GM12878 (cell line): ENCODE measurements around the gene GMIP. TPM values are rescaled to one million over a fixed set of nuclear protein-coding genes. Genes with fewer than 3 reads are reported as not detected.

Experiments
- CBFB ChIP-seq: IDR thresholded peaks from 2 replicates; pipeline ENCODE4 v1.6.1; 2016; ENCODE audit warnings: antibody characterized with exemption, low read depth
- CEBPZ ChIP-seq: fragments of 150-350 bp; IDR thresholded peaks from 2 replicates; pipeline ENCODE4 v1.6.1; 2016; ENCODE audit warnings: low read depth, low read length
- CHD2 ChIP-seq: IDR thresholded peaks from 2 replicates; pipeline ENCODE4 v1.6.1; 2011; ENCODE audit warnings: low read depth, low read length, improper control_type of control experiment, borderline replicate concordance
- EP300 ChIP-seq, 2 experiments: fragments of 150-350 bp in 1 of 2; IDR thresholded peaks; 2 replicates each; pipeline ENCODE4 v1.6.1; 2011 to 2012; ENCODE audit warnings: low read depth in 2 of 2, low read length in 2 of 2, borderline replicate concordance in 1 of 2, improper control_type of control experiment in 1 of 2, inconsistent platforms in 1 of 2; ENCODE audit not compliant: control insufficient read depth in 1 of 2
- FOXK2 ChIP-seq: fragments of 450-650 bp; IDR thresholded peaks from 2 replicates; pipeline ENCODE4 v1.6.1; 2017; ENCODE audit warnings: mild to moderate bottlenecking, moderate library complexity
- HCFC1 ChIP-seq: fragments of 150-350 bp; IDR thresholded peaks from 2 replicates; pipeline ENCODE4 v1.6.1; 2014; ENCODE audit warnings: low read length
- IKZF1 ChIP-seq: fragments of 450-650 bp; conservative IDR thresholded peaks from 2 replicates; pipeline ENCODE4 v1.6.1; 2017; ENCODE audit warnings: antibody characterized with exemption, mild to moderate bottlenecking
- IRF4 ChIP-seq: IDR thresholded peaks from 2 replicates; pipeline ENCODE4 v1.6.1; 2011; ENCODE audit warnings: low read depth, low read length
- JUNB ChIP-seq: IDR thresholded peaks from 2 replicates; pipeline ENCODE4 v1.6.1; 2016; ENCODE audit warnings: antibody characterized with exemption, mild to moderate bottlenecking
- MAX ChIP-seq: IDR thresholded peaks from 2 replicates; pipeline ENCODE4 v1.6.1; 2012; ENCODE audit warnings: low read depth, low read length, improper control_type of control experiment
- MTA3 ChIP-seq: IDR thresholded peaks from 2 replicates; pipeline ENCODE4 v1.6.1; 2012; ENCODE audit warnings: low read length, inconsistent platforms, borderline replicate concordance
- POLR2A ChIP-seq: IDR thresholded peaks from 2 replicates; pipeline ENCODE4 v1.6.1; 2011; ENCODE audit warnings: low read depth, mild to moderate bottlenecking, low read length
- RBBP5 ChIP-seq: fragments of 200-600 bp; sonication (generic); conservative IDR thresholded peaks from 2 replicates; pipeline ENCODE4 v1.6.1; 2016
- RELA ChIP-seq: fragments of 450-650 bp; IDR thresholded peaks from 2 replicates; pipeline ENCODE4 v1.8.0; 2014; ENCODE audit warnings: borderline replicate concordance; ENCODE audit not compliant: partially characterized antibody
- SMARCA5 ChIP-seq: fragments of 450-650 bp; IDR thresholded peaks from 2 replicates; pipeline ENCODE4 v1.6.1; 2017; ENCODE audit warnings: mild to moderate bottlenecking
- SPI1 ChIP-seq: IDR thresholded peaks from 2 replicates; pipeline ENCODE4 v1.6.1; 2011; ENCODE audit warnings: low read depth, mild to moderate bottlenecking, low read length, moderate library complexity, borderline replicate concordance; ENCODE audit not compliant: insufficient read depth
- SUZ12 ChIP-seq: fragments of 200-600 bp; sonication (generic); IDR thresholded peaks from one replicate; pipeline ENCODE4 v1.6.1; 2018; ENCODE audit warnings: antibody characterized with exemption, mild to moderate bottlenecking; ENCODE audit not compliant: unreplicated experiment
- TCF12 ChIP-seq: IDR thresholded peaks from 2 replicates; pipeline ENCODE4 v1.6.1; 2011; ENCODE audit warnings: low read depth, mild to moderate bottlenecking, low read length
- USF1 ChIP-seq: IDR thresholded peaks from 2 replicates; pipeline ENCODE4 v1.6.1; 2011; ENCODE audit warnings: borderline replicate concordance, low read depth, mild to moderate bottlenecking, moderate library complexity, mixed read lengths, low read length; ENCODE audit not compliant: insufficient read depth; ENCODE audit errors: extremely low read length
- polyA plus RNA-seq, 11 experiments: library from polyadenylated mRNA; depleted of rRNA in 4 of 11; unstranded in 6 of 11; stranded (reverse) in 5 of 11; fragments of >200 nt; fragmentation: Nextera tagmentation in 4 of 11; fragmentation: Illumina TruSeq in 1 of 11; extraction: Ambion mirVana in 4 of 11; extraction: Trizol in 1 of 11; gene quantifications; 1 replicate in 1 of 11; 2 replicates in 10 of 11; pipeline versions ENCODE4 v1.2.1 to v1.2.3, GENCODE V29; 2011 to 2016; ENCODE audit warnings: inconsistent platforms in 2 of 11, missing spikeins in 2 of 11, low read depth in 1 of 11
- total RNA-seq, 4 experiments: library from RNA; depleted of rRNA in 3 of 4; stranded (reverse); fragments of >200 nt in 3 of 4; fragmentation: Illumina TruSeq in 1 of 4; extraction: Trizol in 1 of 4; gene quantifications; 2 replicates each; pipeline versions ENCODE4 v1.2.1 to v1.2.3, GENCODE V29; 2013 to 2021
- TF ChIP-seq, protein P1 (sequence below): IDR thresholded peaks from 2 replicates; pipeline ENCODE4 v1.6.1; 2012; ENCODE audit warnings: improper control_type of control experiment, low read depth, low read length; ENCODE audit not compliant: insufficient replicate concordance

GMIP gene
- total and polyA plus RNA-seq, 10 of the 15 experiments (the other 5 are each of a cell fraction or from before 2014, with no cell fraction given), result 1.5 to 63.5 (median 22.3) TPM

DNA sequence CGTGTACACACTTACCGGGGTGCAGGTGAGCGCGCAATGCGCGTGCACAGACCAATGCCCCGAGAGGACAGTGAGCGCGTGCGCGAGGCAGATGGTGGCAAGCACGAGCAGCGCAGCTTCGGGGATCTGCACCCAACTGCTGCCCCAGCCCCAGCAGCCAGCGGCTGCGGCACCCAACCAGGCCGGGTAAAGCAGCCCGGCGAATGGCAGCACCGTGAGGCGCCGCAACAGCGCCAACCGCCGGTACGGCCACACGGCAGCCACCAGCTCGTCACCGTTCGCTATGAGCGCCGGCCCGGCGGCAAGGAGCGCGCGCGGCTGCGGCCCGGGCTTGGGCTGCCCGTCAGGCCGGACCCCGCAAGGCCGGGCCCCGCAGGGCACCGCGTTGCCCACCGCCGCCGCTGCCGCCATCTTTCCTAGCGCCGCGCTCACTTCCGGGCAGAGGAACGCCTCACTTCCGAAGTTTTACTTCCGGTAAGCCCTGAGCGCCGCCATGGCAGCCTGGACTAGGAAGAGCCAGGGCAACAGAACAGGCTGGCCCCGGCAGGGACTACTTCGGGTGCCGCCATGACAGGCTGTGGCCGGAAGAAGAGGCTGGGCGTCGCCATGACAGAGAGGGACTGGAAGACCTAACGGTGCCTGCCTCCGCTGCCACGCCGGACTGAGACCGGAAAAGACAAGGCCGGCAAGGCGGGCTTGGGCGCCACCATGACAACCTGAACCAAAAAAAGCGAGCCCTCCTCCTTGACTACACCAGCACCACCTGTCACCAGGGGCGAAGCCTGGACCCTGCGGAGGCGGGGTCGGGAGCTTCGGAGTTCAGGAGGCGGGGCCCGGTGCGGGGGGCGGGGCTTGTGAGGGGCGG, 20.0 kb upstream of the GMIP start, which contains the start of gene ATP13A1 (continued):
- TF ChIP-seq IKZF1, result peak; percentile 98
- TF ChIP-seq USF1, result no peak
- 0 out of 2 replicates have a peak, but pooled peaks have one; percentile 5 for TF ChIP-seq IRF4
- no peak for TF ChIP-seq MTA3
- TF ChIP-seq CHD2, result peak; percentile 64; the same call in 1 of the 2 replicates
- no peak for TF ChIP-seq FOXK2
- TF ChIP-seq CBFB, result no peak
- no peak for TF ChIP-seq CEBPZ
- peak; percentile 9 for TF ChIP-seq RELA
- TF ChIP-seq, protein P1, sequence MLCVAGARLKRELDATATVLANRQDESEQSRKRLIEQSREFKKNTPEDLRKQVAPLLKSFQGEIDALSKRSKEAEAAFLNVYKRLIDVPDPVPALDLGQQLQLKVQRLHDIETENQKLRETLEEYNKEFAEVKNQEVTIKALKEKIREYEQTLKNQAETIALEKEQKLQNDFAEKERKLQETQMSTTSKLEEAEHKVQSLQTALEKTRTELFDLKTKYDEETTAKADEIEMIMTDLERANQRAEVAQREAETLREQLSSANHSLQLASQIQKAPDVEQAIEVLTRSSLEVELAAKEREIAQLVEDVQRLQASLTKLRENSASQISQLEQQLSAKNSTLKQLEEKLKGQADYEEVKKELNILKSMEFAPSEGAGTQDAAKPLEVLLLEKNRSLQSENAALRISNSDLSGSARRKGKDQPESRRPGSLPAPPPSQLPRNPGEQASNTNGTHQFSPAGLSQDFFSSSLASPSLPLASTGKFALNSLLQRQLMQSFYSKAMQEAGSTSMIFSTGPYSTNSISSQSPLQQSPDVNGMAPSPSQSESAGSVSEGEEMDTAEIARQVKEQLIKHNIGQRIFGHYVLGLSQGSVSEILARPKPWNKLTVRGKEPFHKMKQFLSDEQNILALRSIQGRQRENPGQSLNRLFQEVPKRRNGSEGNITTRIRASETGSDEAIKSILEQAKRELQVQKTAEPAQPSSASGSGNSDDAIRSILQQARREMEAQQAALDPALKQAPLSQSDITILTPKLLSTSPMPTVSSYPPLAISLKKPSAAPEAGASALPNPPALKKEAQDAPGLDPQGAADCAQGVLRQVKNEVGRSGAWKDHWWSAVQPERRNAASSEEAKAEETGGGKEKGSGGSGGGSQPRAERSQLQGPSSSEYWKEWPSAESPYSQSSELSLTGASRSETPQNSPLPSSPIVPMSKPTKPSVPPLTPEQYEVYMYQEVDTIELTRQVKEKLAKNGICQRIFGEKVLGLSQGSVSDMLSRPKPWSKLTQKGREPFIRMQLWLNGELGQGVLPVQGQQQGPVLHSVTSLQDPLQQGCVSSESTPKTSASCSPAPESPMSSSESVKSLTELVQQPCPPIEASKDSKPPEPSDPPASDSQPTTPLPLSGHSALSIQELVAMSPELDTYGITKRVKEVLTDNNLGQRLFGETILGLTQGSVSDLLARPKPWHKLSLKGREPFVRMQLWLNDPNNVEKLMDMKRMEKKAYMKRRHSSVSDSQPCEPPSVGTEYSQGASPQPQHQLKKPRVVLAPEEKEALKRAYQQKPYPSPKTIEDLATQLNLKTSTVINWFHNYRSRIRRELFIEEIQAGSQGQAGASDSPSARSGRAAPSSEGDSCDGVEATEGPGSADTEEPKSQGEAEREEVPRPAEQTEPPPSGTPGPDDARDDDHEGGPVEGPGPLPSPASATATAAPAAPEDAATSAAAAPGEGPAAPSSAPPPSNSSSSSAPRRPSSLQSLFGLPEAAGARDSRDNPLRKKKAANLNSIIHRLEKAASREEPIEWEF, result no peak
- peak; percentile 93; the same call in 1 of the 2 replicates for TF ChIP-seq SMARCA5
- TF ChIP-seq MAX, result no peak
- TF ChIP-seq SUZ12, result no peak
- TF ChIP-seq HCFC1, result peak; percentile 87
- TF ChIP-seq RBBP5, result no peak
- peak; percentile 34; the same call in 1 of the 2 replicates for TF ChIP-seq SPI1
- TF ChIP-seq POLR2A, result peak; percentile 88
- no peak for TF ChIP-seq EP300 (IDR thresholded peaks at IDR 0.05; ENCODE audit: borderline replicate concordance in 1 of 2, control insufficient read depth in 1 of 2, low read depth in 2 of 2, low read length in 2 of 2)
- peak; percentile 38; the same call in 1 of the 2 replicates for TF ChIP-seq TCF12
- TF ChIP-seq JUNB, result no peak
